Ascending aorta (tissue), 2 donors: ENCODE measurements around the gene MTPN. TPM values are rescaled to one million over a fixed set of nuclear protein-coding genes. Genes with fewer than 3 reads are reported as not detected.

Experiments used
- DNase-seq, 2 donors: peaks; one replicate each; pipeline ENCODE4 v3.0.0-alpha.2; 2019; ENCODE audit warnings: low spot score in 2 of 2
- H3K27ac ChIP-seq, 2 donors: fragments of 200-600 bp; sonication (generic); one replicate each; pipeline ENCODE4 v1.5.1; 2016 to 2017; ENCODE audit warnings: mild to moderate bottlenecking in 1 of 2
- H3K27me3 ChIP-seq: fragments of 200-600 bp; sonication (generic); one replicate; pipeline ENCODE4 v1.5.1; 2017
- H3K36me3 ChIP-seq, 2 donors: fragments of 200-600 bp; sonication (generic); one replicate each; pipeline ENCODE4 v1.5.1; 2016
- H3K4me1 ChIP-seq, 2 donors: fragments of 200-600 bp; sonication (generic); one replicate each; pipeline ENCODE4 v1.5.1; 2016 to 2017; ENCODE audit warnings: mild to moderate bottlenecking in 1 of 2
- H3K4me3 ChIP-seq, 2 donors: fragments of 200-600 bp; sonication (generic); one replicate each; pipeline ENCODE4 v1.5.1; 2016 to 2017; ENCODE audit warnings: mild to moderate bottlenecking in 1 of 2
- H3K9me3 ChIP-seq, 2 donors: fragments of 200-600 bp; sonication (generic); one replicate each; pipeline ENCODE4 v1.5.1; 2016
- CTCF ChIP-seq, 3 experiments: fragments of 200-600 bp in 2 of 3; fragments of 450-650 bp in 1 of 3; sonication (generic) in 2 of 3; IDR thresholded peaks; one replicate each; pipeline ENCODE4 v1.5.1; 2016 to 2019; ENCODE audit warnings: antibody characterized with exemption in 3 of 3, mild to moderate bottlenecking in 1 of 3, moderate library complexity in 1 of 3
- intact Hi-C: fragments of 100-400 bp; cut with DNase I; formaldehyde crosslinking; loops from one replicate; pipeline ENCODE4 v1.15.1; 2023
- total RNA-seq: library from RNA; depleted of rRNA; stranded (reverse); fragments of >200 nt; gene quantifications from one replicate; pipeline ENCODE4 v1.1.0, GENCODE V29; 2016

The MTPN gene
- total RNA-seq, 1 donor from 2014 or later: 43.5 TPM

DNA sequence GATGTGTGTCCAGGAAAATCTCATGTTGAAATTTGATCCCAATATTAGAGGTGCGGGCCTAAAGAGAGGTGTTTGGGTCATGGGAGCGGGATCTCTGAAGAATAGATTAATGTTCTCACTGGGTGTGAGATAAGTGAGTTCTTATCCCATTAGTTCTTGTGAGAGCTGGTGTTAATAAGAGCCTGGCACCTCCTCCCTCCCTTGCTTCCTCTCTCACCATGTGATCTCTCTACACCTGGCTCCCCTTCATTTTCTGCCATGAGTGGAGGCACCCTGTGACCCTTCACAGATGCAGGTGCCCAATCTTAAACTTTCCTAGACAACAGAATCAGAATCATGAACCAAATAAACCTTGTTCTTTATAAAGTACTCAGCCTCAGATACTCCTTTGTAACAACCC lies 19.5 kb downstream of the MTPN start:
- no peaks in the 10 kb centered on the region for H3K27me3 ChIP-seq
- DNase-seq: no peak
- intact Hi-C loops: no loop called here
- H3K4me1 ChIP-seq: no peaks in the 10 kb centered on the region
- TF ChIP-seq CTCF (IDR thresholded peaks at IDR 0.05): no peak
- H3K4me3 ChIP-seq: no peak overlapping the region
- no peak overlapping the region for H3K27ac ChIP-seq
- H3K9me3 ChIP-seq: no peaks in the 10 kb centered on the region
- no peaks in the 10 kb centered on the region for H3K36me3 ChIP-seq

GRCh38 chr7:135956393-135956792 lies 20.8 kb downstream of the MTPN start:
- intact Hi-C loops: no loop called here
- no peak for TF ChIP-seq CTCF (IDR thresholded peaks at IDR 0.05)
- no peaks in the 10 kb centered on the region for H3K27me3 ChIP-seq
- no peak for DNase-seq
- no peak overlapping the region for H3K4me3 ChIP-seq
- no peaks in the 10 kb centered on the region for H3K4me1 ChIP-seq
- H3K36me3 ChIP-seq: no peaks in the 10 kb centered on the region
- no peaks in the 10 kb centered on the region for H3K9me3 ChIP-seq
- H3K27ac ChIP-seq: no peak overlapping the region

- TF ChIP-seq CTCF (IDR thresholded peaks at IDR 0.05): no peak
- intact Hi-C loops: no loop called here
- Histone ChIP-seq H3K4me3 (no peak overlapping the region), H3K27me3 (no peaks in the 10 kb centered on the region), H3K27ac (no peak overlapping the region), H3K9me3 (no peaks in the 10 kb centered on the region), H3K36me3 (peaks cover 16 to 18% of the 10 kb centered on the region in 2 donors), H3K4me1 (no peaks in the 10 kb centered on the region)
- DNase-seq: no peak
These were observed 26.2 kb downstream of the MTPN start for GRCh38 chr7:135950972-135951371.

- Histone ChIP-seq H3K36me3 (peaks cover 16 to 18% of the 10 kb centered on the region in 2 donors), H3K4me3 (no peak overlapping the region), H3K27me3 (no peaks in the 10 kb centered on the region), H3K27ac (no peak overlapping the region), H3K4me1 (no peaks in the 10 kb centered on the region), H3K9me3 (no peaks in the 10 kb centered on the region)
- TF ChIP-seq CTCF (IDR thresholded peaks at IDR 0.05): no peak
- intact Hi-C loops: no loop called here
- no peak for DNase-seq
These were observed 26.7 kb downstream of the MTPN start for GRCh38 chr7:135950429-135950828.

GRCh38 chr7:135946289-135947055 lies 30.7 kb downstream of the MTPN start:
- DNase-seq: no peak
- H3K9me3 ChIP-seq: no peaks in the 10 kb centered on the region
- intact Hi-C loops: no loop called here
- H3K27me3 ChIP-seq: no peaks in the 10 kb centered on the region
- TF ChIP-seq CTCF (IDR thresholded peaks at IDR 0.05): no peak
- no peaks in the 10 kb centered on the region for H3K4me1 ChIP-seq
- no peak overlapping the region for H3K27ac ChIP-seq
- H3K4me3 ChIP-seq: no peak overlapping the region
- H3K36me3 ChIP-seq: peaks cover 16 to 18% of the 10 kb centered on the region in 2 donors
